ENCODE measurements around the gene ABLIM3. TPM values are rescaled to one million over a fixed set of nuclear protein-coding genes. Genes with fewer than 3 reads are reported as not detected.

The ABLIM3 gene
- total RNA-seq, 4 donors from 2014 or later, result 55.1 to 320 (median 94.2) TPM

- no peak for TF ChIP-seq CTCF (IDR thresholded peaks at IDR 0.05; ENCODE audit: low read depth)
These were observed 94.5 kb downstream of the ABLIM3 start for GRCh38 chr5:149235841-149236240.

GRCh38 chr5:149237662-149238061, 96.4 kb downstream of the ABLIM3 start:
- no peak for TF ChIP-seq CTCF (IDR thresholded peaks at IDR 0.05; ENCODE audit: low read depth)

GRCh38 chr5:149238540-149238939, 97.2 kb downstream of the ABLIM3 start:
- TF ChIP-seq CTCF (IDR thresholded peaks at IDR 0.05; ENCODE audit: low read depth), result no peak

- no peak for TF ChIP-seq CTCF (IDR thresholded peaks at IDR 0.05; ENCODE audit: low read depth)
These were observed 98.6 kb downstream of the ABLIM3 start for GRCh38 chr5:149239917-149240316.

- no peak for TF ChIP-seq CTCF (IDR thresholded peaks at IDR 0.05; ENCODE audit: low read depth)
These were observed 99.2 kb downstream of the ABLIM3 start for GRCh38 chr5:149240354-149240998.

- no peak for TF ChIP-seq CTCF (IDR thresholded peaks at IDR 0.05; ENCODE audit: low read depth)
These were observed 101.0 kb downstream of the ABLIM3 start for GRCh38 chr5:149242339-149242738.

- no peak for TF ChIP-seq CTCF (IDR thresholded peaks at IDR 0.05; ENCODE audit: low read depth)
These were observed 105.6 kb downstream of the ABLIM3 start for GRCh38 chr5:149246906-149247305.

Measured in subcutaneous adipose tissue (tissue), 4 donors.